Endothelial cell of umbilical vein (primary cell): ENCODE data around the gene HECTD4.

ENCODE experiments used
- EZH2 ChIP-seq: IDR thresholded peaks from 2 replicates; pipeline ENCODE4 v1.6.1; 2012; ENCODE audit warnings: borderline replicate concordance, low read depth, mild to moderate bottlenecking, moderate library complexity, low read length, inconsistent platforms; ENCODE audit not compliant: severe bottlenecking
- JUN ChIP-seq: IDR thresholded peaks from 2 replicates; pipeline ENCODE4 v1.6.1; 2011; ENCODE audit warnings: borderline replicate concordance, low read depth; ENCODE audit not compliant: insufficient read length, insufficient read depth
- MAX ChIP-seq: IDR thresholded peaks from 2 replicates; pipeline ENCODE4 v1.6.1; 2011; ENCODE audit not compliant: insufficient read depth, insufficient read length

- no peak for TF ChIP-seq JUN
- no peak for TF ChIP-seq EZH2
- no peak for TF ChIP-seq MAX
Measured at GRCh38 chr12:112230136-112230535, 152.1 kb downstream of the HECTD4 start.
